Kidney epithelial cell (primary cell): Measurements from ENCODE around the gene AJAP1. TPM values are rescaled to one million over a fixed set of nuclear protein-coding genes. Genes with fewer than 3 reads are reported as not detected.

ENCODE experiments used
- DNase-seq: peaks from one replicate; pipeline ENCODE4 v3.0.0-alpha.2; 2010; ENCODE audit warnings: low read depth
- H3K27me3 ChIP-seq: 2 replicates; pipeline ENCODE4 v1.6.0; 2011; ENCODE audit warnings: low read length; ENCODE audit not compliant: control insufficient read depth, insufficient read depth
- H3K36me3 ChIP-seq: 2 replicates; pipeline ENCODE4 v1.5.1; 2011; ENCODE audit warnings: low read length; ENCODE audit not compliant: control insufficient read depth, insufficient read depth
- H3K4me3 ChIP-seq: 2 replicates; pipeline ENCODE4 v1.5.1; 2011; ENCODE audit warnings: low read depth, mild to moderate bottlenecking, control low read depth, low read length
- CTCF ChIP-seq: IDR thresholded peaks from 2 replicates; pipeline ENCODE4 v1.5.1; 2011; ENCODE audit warnings: mild to moderate bottlenecking, moderate library complexity, low read length, control low read depth, inconsistent platforms; ENCODE audit not compliant: insufficient read depth, poor library complexity, severe bottlenecking
- total RNA-seq: library from RNA; depleted of rRNA; stranded (reverse); fragments of >200 nt; gene quantifications from 2 replicates; pipeline ENCODE4 v1.2.3, GENCODE V29; 2015

The AJAP1 gene
- total RNA-seq, 1 donor from 2014 or later = 0.67 TPM

- DNase-seq = no peak
- no peaks in the 10 kb centered on the region for H3K36me3 ChIP-seq
- H3K4me3 ChIP-seq = no peak overlapping the region
- no peak for TF ChIP-seq CTCF
- no peaks in the 10 kb centered on the region for H3K27me3 ChIP-seq
These were observed 115.3 kb downstream of the AJAP1 start for GRCh38 chr1:4769516-4770280.

- TF ChIP-seq CTCF = no peak
- Histone ChIP-seq H3K4me3 (no peak overlapping the region), H3K36me3 (no peaks in the 10 kb centered on the region), H3K27me3 (no peaks in the 10 kb centered on the region)
- DNase-seq = no peak
These were observed 116.3 kb downstream of the AJAP1 start for GRCh38 chr1:4770713-4771112.

- TF ChIP-seq CTCF = no peak
- Histone ChIP-seq H3K36me3 (no peaks in the 10 kb centered on the region), H3K4me3 (no peak overlapping the region), H3K27me3 (no peaks in the 10 kb centered on the region)
- no peak for DNase-seq
These were observed 116.9 kb downstream of the AJAP1 start for GRCh38 chr1:4771267-4771666.

- no peak for TF ChIP-seq CTCF
- no peaks in the 10 kb centered on the region for H3K36me3 ChIP-seq
These were observed 117.3 kb downstream of the AJAP1 start for GRCh38 chr1:4771721-4772120.

GRCh38 chr1:4772294-4773010 lies 118.0 kb downstream of the AJAP1 start:
- DNase-seq = no peak
- H3K36me3 ChIP-seq = no peaks in the 10 kb centered on the region
- H3K4me3 ChIP-seq = no peak overlapping the region
- H3K27me3 ChIP-seq = no peaks in the 10 kb centered on the region
- TF ChIP-seq CTCF = no peak

More at GRCh38 chr1:4771721-4772120, 117.3 kb downstream of the AJAP1 start:
- Histone ChIP-seq H3K27me3 (no peaks in the 10 kb centered on the region), H3K4me3 (no peak overlapping the region)
- DNase-seq = no peak

GRCh38 chr1:4773226-4773625 lies 118.8 kb downstream of the AJAP1 start:
- no peak for TF ChIP-seq CTCF
- H3K36me3 ChIP-seq = no peaks in the 10 kb centered on the region

More at GRCh38 chr1:4773226-4773625, 118.8 kb downstream of the AJAP1 start:
- Histone ChIP-seq H3K4me3 (no peak overlapping the region), H3K27me3 (no peaks in the 10 kb centered on the region)
- DNase-seq = no peak
